WTC11 (cell line): ENCODE results near the gene CACNG1. TPM values are rescaled to one million over a fixed set of nuclear protein-coding genes. Genes with fewer than 3 reads are reported as not detected.

Source experiments
- ATAC-seq: fragments of 200-7000 bp; cut with Tn5 transposase; 2 replicates; pipeline ENCODE4 v1.10.0; 2021; ENCODE audit warnings: mild to moderate bottlenecking, moderate library complexity
- CTCF ChIA-PET: fragments of 300-600 bp; sonication (Branson Sonifier 250); formaldehyde crosslinking; loops from one replicate; lab custom pipeline; 2021; ENCODE audit warnings: antibody characterized with exemption; lab: Charles Lee
- POLR2A ChIA-PET: fragments of 350-600 bp; sonication (Branson Sonifier 250); formaldehyde crosslinking; loops from one replicate; lab custom pipeline; 2021; ENCODE audit warnings: antibody characterized with exemption; lab: Charles Lee
- DNase-seq: peaks from one replicate; pipeline ENCODE4 v3.0.0; 2021; ENCODE audit warnings: low spot score
- H3K27ac Mint-ChIP-seq: 2 replicates; pipeline ENCODE4 v1.8.0; 2021; ENCODE audit warnings: mixed read lengths
- H3K27me3 Mint-ChIP-seq: 2 replicates; pipeline ENCODE4 v1.8.0; 2021; ENCODE audit warnings: low read depth, mild to moderate bottlenecking, moderate library complexity, mixed read lengths
- H3K36me3 Mint-ChIP-seq: 2 replicates; pipeline ENCODE4 v1.8.0; 2021; ENCODE audit warnings: mixed read lengths
- H3K4me1 Mint-ChIP-seq: 2 replicates; pipeline ENCODE4 v1.8.0; 2022; ENCODE audit warnings: mixed read lengths
- H3K4me3 Mint-ChIP-seq: 2 replicates; pipeline ENCODE4 v1.8.0; 2021; ENCODE audit warnings: mild to moderate bottlenecking, moderate library complexity, mixed read lengths
- H3K9me3 Mint-ChIP-seq: 2 replicates; pipeline ENCODE4 v1.8.0; 2021; ENCODE audit warnings: mixed read lengths
- ATF1 ChIP-seq: sonication (generic); formaldehyde crosslinking; IDR thresholded peaks from 2 replicates; pipeline ENCODE4 v1.8.1; 2023; ENCODE audit warnings: mild to moderate bottlenecking, moderate library complexity, missing genetic modification reagents
- ATF2 ChIP-seq: sonication (generic); formaldehyde crosslinking; IDR thresholded peaks from 2 replicates; pipeline ENCODE4 v1.8.1; 2022; ENCODE audit warnings: low read depth, missing genetic modification reagents, borderline replicate concordance
- ATF3 ChIP-seq: sonication (generic); formaldehyde crosslinking; conservative IDR thresholded peaks from 2 replicates; pipeline ENCODE4 v1.8.1; 2022; ENCODE audit warnings: mild to moderate bottlenecking, missing genetic modification reagents
- CBFB ChIP-seq: sonication (generic); formaldehyde crosslinking; IDR thresholded peaks from 2 replicates; pipeline ENCODE4 v1.8.1; 2022; ENCODE audit warnings: mild to moderate bottlenecking, low read depth, missing genetic modification reagents
- CDX4 ChIP-seq: fragments of 250-450 bp; sonication (Bioruptor Pico); IDR thresholded peaks from 2 replicates; pipeline ENCODE4 v1.9.0; 2021; ENCODE audit warnings: moderate library complexity, mild to moderate bottlenecking, inconsistent platforms, borderline replicate concordance
- E2F5 ChIP-seq: sonication (generic); formaldehyde crosslinking; IDR thresholded peaks from 2 replicates; pipeline ENCODE4 v1.8.1; 2022; ENCODE audit warnings: mild to moderate bottlenecking, moderate library complexity, missing genetic modification reagents
- ESRRA ChIP-seq: sonication (generic); formaldehyde crosslinking; IDR thresholded peaks from 2 replicates; pipeline ENCODE4 v1.8.1; 2022; ENCODE audit warnings: mild to moderate bottlenecking, missing genetic modification reagents, borderline replicate concordance
- FOXK1 ChIP-seq: sonication (generic); formaldehyde crosslinking; IDR thresholded peaks from 2 replicates; pipeline ENCODE4 v1.8.0; 2022; ENCODE audit warnings: mild to moderate bottlenecking, moderate library complexity, missing genetic modification reagents
- JAZF1 ChIP-seq: fragments of 250-450 bp; sonication (Bioruptor Pico); IDR thresholded peaks from 2 replicates; pipeline ENCODE4 v1.9.0; 2021; ENCODE audit warnings: moderate library complexity, mild to moderate bottlenecking, inconsistent platforms
- KAT7 ChIP-seq: sonication (generic); formaldehyde crosslinking; IDR thresholded peaks from 2 replicates; pipeline ENCODE4 v1.8.1; 2023; ENCODE audit warnings: missing genetic modification reagents, mild to moderate bottlenecking, borderline replicate concordance
- MAX ChIP-seq: sonication (generic); formaldehyde crosslinking; IDR thresholded peaks from 2 replicates; pipeline ENCODE4 v1.8.0; 2022; ENCODE audit warnings: mild to moderate bottlenecking, missing genetic modification reagents
- NFYB ChIP-seq: sonication (generic); formaldehyde crosslinking; conservative IDR thresholded peaks from 2 replicates; pipeline ENCODE4 v1.8.0; 2022; ENCODE audit warnings: low read depth, missing genetic modification reagents
- NR1H2 ChIP-seq: sonication (generic); formaldehyde crosslinking; IDR thresholded peaks from 2 replicates; pipeline ENCODE4 v1.9.0; 2021; ENCODE audit warnings: mild to moderate bottlenecking, moderate library complexity, missing genetic modification reagents
- NR3C1 ChIP-seq: sonication (generic); formaldehyde crosslinking; conservative IDR thresholded peaks from 2 replicates; pipeline ENCODE4 v1.8.1; 2023; ENCODE audit warnings: low read depth, mild to moderate bottlenecking, missing genetic modification reagents
- PRRX2 ChIP-seq: fragments of 250-450 bp; sonication (Bioruptor Pico); IDR thresholded peaks from 2 replicates; pipeline ENCODE4 v1.8.0; 2021; ENCODE audit warnings: mild to moderate bottlenecking
- RORB ChIP-seq: fragments of 250-450 bp; sonication (Bioruptor Pico); IDR thresholded peaks from 2 replicates; pipeline ENCODE4 v1.9.0; 2021; ENCODE audit warnings: mild to moderate bottlenecking
- SOX15 ChIP-seq: fragments of 250-450 bp; sonication (Bioruptor Pico); IDR thresholded peaks from 2 replicates; pipeline ENCODE4 v1.9.0; 2021; ENCODE audit warnings: mild to moderate bottlenecking
- TEAD4 ChIP-seq: sonication (generic); formaldehyde crosslinking; IDR thresholded peaks from 2 replicates; pipeline ENCODE4 v1.8.0; 2022; ENCODE audit warnings: mild to moderate bottlenecking, missing genetic modification reagents
- TP53 ChIP-seq: sonication (generic); formaldehyde crosslinking; IDR thresholded peaks from 2 replicates; pipeline ENCODE4 v1.8.1; 2023; ENCODE audit warnings: mild to moderate bottlenecking, missing genetic modification reagents
- ZBTB43 ChIP-seq: sonication (generic); formaldehyde crosslinking; IDR thresholded peaks from 2 replicates; pipeline ENCODE4 v1.8.1; 2023; ENCODE audit warnings: mild to moderate bottlenecking, missing genetic modification reagents
- ZNF423 ChIP-seq: fragments of 250-450 bp; sonication (Bioruptor Pico); IDR thresholded peaks from 2 replicates; pipeline ENCODE4 v2.1.2; 2022; ENCODE audit warnings: mild to moderate bottlenecking, moderate library complexity
- ZSCAN18 ChIP-seq: fragments of 250-450 bp; sonication (Bioruptor Pico); IDR thresholded peaks from 2 replicates; pipeline ENCODE4 v2.1.2; 2022; ENCODE audit warnings: mild to moderate bottlenecking, moderate library complexity
- total RNA-seq: library from RNA; stranded (reverse); gene quantifications from 3 replicates; pipeline ENCODE4 v1.2.3, GENCODE V29; 2021

The CACNG1 gene
- total RNA-seq, 1 experiment from 2014 or later: not detected

- H3K36me3 Mint-ChIP-seq: no peaks in the 10 kb centered on the region; the same call in 1 of the 2 replicates
- DNase-seq (no peak), ATAC-seq (no peak; the same call in 1 of the 2 replicates)
- H3K27ac Mint-ChIP-seq: no peak overlapping the region
- POLR2A ChIA-PET: no interaction called here
- CTCF ChIA-PET: no interaction called here
- TF ChIP-seq TEAD4 (CRISPR knock-in tag) (no peak), ATF2 (CRISPR knock-in tag) (no peak), ZNF423 (CRISPR knock-in tag) (no peak), ATF3 (CRISPR knock-in tag) (no peak), MAX (CRISPR knock-in tag) (no peak), SOX15 (CRISPR knock-in tag) (no peak), CBFB (CRISPR knock-in tag) (no peak), ZBTB43 (CRISPR knock-in tag) (no peak), FOXK1 (CRISPR knock-in tag) (no peak), RORB (CRISPR knock-in tag) (no peak), TP53 (no peak), NFYB (no peak), PRRX2 (CRISPR knock-in tag) (no peak), CDX4 (CRISPR knock-in tag) (no peak), NR3C1 (CRISPR knock-in tag) (no peak), ESRRA (CRISPR knock-in tag) (no peak), JAZF1 (CRISPR knock-in tag) (no peak)
- H3K27me3 Mint-ChIP-seq: no peaks in the 10 kb centered on the region
- no peaks in the 10 kb centered on the region for H3K4me1 Mint-ChIP-seq
- no peak overlapping the region for H3K4me3 Mint-ChIP-seq
- peaks cover 6% of the 10 kb centered on the region for H3K9me3 Mint-ChIP-seq
Measured at GRCh38 chr17:67055811-67056745, 11.7 kb downstream of the CACNG1 start.

- Mint-ChIP-seq H3K9me3 (peaks cover 6% of the 10 kb centered on the region), H3K36me3 (no peaks in the 10 kb centered on the region; the same call in 1 of the 2 replicates), H3K27ac (no peak overlapping the region), H3K27me3 (no peaks in the 10 kb centered on the region), H3K4me1 (no peaks in the 10 kb centered on the region), H3K4me3 (no peak overlapping the region)
- CTCF ChIA-PET: no interaction called here
- ATAC-seq (no peak), DNase-seq (no peak)
- POLR2A ChIA-PET: no interaction called here
- TF ChIP-seq E2F5: no peak
- TF ChIP-seq KAT7 (CRISPR knock-in tag): no peak
- no peak for TF ChIP-seq RORB (CRISPR knock-in tag)
- TF ChIP-seq NR3C1 (CRISPR knock-in tag): no peak
- no peak for TF ChIP-seq ZSCAN18 (CRISPR knock-in tag)
- TF ChIP-seq NR1H2 (CRISPR knock-in tag): no peak
- no peak for TF ChIP-seq ZNF423 (CRISPR knock-in tag)
- TF ChIP-seq ATF1 (CRISPR knock-in tag): no peak
Measured at GRCh38 chr17:67056746-67057490, 12.6 kb downstream of the CACNG1 start.
